Smooth muscle cell of trachea (primary cell): Measurements from ENCODE around the gene EFNB3. TPM values are rescaled to one million over a fixed set of nuclear protein-coding genes. Genes with fewer than 3 reads are reported as not detected.

Experiments
- total RNA-seq: library from RNA; depleted of rRNA; stranded (reverse); fragments of >200 nt; gene quantifications from 2 replicates; pipeline ENCODE4 v1.2.1, GENCODE V29; 2014

EFNB3 gene, protein sequence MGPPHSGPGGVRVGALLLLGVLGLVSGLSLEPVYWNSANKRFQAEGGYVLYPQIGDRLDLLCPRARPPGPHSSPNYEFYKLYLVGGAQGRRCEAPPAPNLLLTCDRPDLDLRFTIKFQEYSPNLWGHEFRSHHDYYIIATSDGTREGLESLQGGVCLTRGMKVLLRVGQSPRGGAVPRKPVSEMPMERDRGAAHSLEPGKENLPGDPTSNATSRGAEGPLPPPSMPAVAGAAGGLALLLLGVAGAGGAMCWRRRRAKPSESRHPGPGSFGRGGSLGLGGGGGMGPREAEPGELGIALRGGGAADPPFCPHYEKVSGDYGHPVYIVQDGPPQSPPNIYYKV
- 0.83 and 1.0 TPM in 2 replicates for total RNA-seq

DNA sequence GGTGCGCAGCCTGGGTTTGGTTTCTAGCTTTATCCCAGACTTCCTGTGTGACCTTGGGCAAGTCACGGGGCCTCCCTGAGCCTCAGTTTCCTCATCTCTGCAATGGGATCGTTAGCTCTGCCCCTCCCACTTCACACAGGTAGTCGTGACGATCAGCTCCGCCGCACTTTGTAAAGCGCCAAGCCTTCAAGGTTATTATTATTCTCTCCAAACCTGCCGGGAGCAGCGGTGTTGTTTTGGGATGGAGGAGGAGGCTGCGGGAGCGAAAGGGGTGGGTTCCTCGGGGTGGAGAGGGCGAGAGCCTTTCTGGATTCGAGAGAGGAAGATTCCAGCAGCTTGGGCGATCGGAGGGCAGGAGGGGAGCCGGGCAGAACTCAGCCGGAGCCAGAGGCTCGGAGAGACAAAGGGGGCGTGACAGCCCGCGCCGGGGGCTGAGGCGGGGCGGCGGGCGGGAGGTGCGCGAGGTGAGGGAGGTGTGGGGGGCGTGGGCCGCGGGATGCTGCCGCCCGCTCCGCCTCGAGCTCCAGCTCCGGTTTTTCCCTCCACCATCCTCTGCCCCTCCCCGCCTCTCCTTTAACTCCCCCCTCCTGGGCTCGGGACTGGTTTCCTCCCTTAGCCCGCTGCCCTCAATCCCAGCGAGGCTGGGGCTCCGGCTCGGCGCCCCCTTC is at the start of gene EFNB3:
Gene EFNB3, plus strand, starts transcription at position 602 of the 668 bp plus-strand sequence. CDS start 397 bp downstream, outside the sequence.

DNA sequence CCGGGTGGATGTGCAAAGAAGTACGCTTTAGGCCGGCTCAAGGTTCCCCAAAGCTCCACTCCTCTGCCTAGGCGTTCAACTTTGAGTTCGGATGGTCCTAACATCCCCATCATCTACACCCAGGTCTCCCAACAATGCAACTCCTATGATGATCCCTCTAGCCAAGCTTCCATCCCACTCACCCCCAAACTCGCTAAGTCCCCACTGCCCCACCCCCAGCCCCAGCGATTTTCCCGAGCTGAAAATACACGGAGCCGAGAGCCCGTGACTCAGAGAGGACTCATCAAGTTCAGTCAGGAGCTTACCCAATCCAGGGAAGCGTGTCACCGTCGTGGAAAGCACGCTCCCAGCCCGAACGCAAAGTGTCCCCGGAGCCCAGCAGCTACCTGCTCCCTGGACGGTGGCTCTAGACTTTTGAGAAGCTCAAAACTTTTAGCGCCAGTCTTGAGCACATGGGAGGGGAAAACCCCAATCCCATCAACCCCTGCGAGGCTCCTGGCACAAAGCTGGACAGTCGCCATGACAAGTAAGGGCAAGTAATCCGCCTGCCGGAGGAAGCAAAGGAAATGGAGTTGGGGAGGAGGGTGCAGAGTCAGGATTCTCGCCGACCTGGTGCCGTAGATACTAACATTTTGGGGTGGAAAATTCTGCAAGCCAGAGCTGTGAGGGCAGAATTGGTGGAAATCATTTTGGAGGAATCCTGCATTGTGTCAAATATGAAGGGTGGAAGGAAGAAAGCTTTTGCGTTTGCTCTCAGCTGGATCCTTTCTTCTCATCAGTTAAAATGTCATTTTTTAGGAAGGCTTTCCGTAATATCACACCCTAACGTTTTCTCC is 17.7 kb upstream of the EFNB3 start, which contains the start of gene TP53:
Gene TP53, minus strand, starts transcription at position 419 of the 836 bp plus-strand sequence. CDS start 10,896 bp downstream, outside the sequence.

DNA sequence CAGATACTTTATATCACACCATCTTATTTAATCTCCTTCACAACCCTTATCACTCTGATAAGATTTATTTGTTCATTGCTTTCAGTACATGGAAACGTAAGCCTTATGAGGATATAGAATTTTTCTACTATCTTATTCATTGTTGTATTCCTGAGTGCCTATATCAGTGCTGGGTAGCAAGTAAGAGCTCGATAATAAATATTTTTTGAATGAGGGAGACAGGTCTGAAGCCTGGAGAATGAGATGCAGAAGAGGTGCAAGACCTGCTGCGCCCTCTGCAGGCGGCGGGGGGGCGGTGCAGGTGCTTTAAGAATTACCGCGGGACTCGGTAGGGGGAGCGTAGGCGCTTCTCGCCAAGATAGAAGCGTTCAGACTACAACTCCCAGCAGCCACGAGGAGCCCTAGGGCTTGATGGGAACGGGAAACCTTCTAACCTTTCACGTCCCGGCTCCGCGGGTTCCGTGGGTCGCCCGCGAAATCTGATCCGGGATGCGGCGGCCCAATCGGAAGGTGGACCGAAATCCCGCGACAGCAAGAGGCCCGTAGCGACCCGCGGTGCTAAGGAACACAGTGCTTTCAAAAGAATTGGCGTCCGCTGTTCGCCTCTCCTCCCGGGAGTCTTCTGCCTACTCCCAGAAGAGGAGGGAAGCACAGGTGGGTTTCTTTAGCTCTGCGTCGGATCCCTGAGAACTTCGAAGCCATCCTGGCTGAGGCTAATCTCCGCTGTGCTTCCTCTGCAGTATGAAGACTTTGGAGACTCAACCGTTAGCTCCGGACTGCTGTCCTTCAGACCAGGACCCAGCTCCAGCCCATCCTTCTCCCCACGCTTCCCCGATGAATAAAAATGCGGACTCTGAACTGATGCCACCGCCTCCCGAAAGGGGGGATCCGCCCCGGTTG is 16.8 kb upstream of the EFNB3 start, which contains the start of gene WRAP53:
Gene WRAP53, plus strand, starts transcription at position 570 of the 900 bp plus-strand sequence. Its CDS starts 172 bp downstream, at position 742.

DNA sequence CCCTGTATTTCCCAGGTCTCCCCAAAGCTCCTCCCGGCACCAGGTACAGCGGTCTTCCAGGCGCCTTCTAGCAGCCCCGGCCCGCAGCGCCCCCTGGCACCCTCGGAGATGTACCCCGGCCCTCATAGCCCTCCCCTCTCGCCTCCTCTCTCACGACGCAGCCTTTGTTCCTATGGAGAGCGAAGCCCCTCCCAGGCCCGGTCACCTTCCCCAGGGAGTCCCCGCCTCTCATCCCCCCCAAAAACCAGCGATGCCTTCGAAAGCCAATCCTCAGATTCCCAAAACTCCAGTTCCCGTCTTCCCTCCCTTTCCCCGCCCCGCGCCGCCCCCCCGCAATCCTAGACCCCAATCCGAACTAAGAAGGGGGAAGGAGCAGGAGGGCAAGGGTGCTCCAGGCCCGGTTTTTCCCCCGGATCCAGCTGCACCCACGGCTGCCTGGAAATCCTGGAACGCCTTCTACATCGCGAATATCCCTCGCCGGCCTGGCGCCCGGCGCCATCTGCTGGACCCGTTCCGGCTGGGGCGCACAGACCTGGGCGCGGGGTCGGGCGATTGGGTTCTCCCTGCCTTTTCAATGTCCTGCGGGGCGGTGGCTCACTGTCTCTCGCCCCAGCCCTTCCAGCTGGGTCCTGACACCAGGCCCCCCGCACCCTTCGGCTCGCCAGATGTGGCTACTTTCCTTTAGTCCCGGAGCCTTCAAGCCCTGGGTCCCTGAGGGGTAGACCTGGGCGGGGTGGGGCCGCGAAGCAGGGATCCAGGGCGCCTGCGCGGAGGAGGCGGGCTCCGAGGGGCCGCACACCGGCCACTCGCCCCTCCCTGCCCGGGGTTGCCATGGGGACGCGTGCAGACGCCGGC is 12.1 kb downstream of the EFNB3 start, which contains the start of gene DNAH2:
Gene DNAH2, plus strand, starts transcription at position 844 of the 855 bp plus-strand sequence. CDS start 1,991 bp downstream, outside the sequence.

Other genes starting within 250 kb of the EFNB3 start
- gene ZBTB4, start 225.6 kb upstream of the EFNB3 start, total RNA-seq: 27.8 and 44.8 TPM in 2 replicates
- gene SLC35G6, start 223.8 kb upstream of the EFNB3 start, total RNA-seq: not detected in 2 replicates
- 104 and 111 TPM in 2 replicates for gene POLR2A, start 220.8 kb upstream of the EFNB3 start, total RNA-seq
- gene TNFSF12, start 156.1 kb upstream of the EFNB3 start, total RNA-seq: 17.0 and 18.4 TPM in 2 replicates
- 2.0 and 2.2 TPM in 2 replicates for gene TNFSF13, start 146.5 kb upstream of the EFNB3 start, total RNA-seq
- gene SENP3, start 143.3 kb upstream of the EFNB3 start, total RNA-seq: 59.2 and 68.1 TPM in 2 replicates
- 30.4 and 79.9 TPM in 2 replicates for gene CD68, start 125.6 kb upstream of the EFNB3 start, total RNA-seq
- 94.1 and 137 TPM in 2 replicates for gene MPDU1, start 121.3 kb upstream of the EFNB3 start, total RNA-seq
- 0.66 and 0.73 TPM in 2 replicates for gene SOX15, start 115.1 kb upstream of the EFNB3 start, total RNA-seq
- 34.9 and 47.3 TPM in 2 replicates for gene FXR2, start 90.3 kb upstream of the EFNB3 start, total RNA-seq
- gene SAT2, start 77.4 kb upstream of the EFNB3 start, total RNA-seq: 43.8 and 45.5 TPM in 2 replicates
- gene SHBG, start 75.1 kb upstream of the EFNB3 start, total RNA-seq: 0.17 and 0.29 TPM in 2 replicates
- 0.17 TPM in 1 of 2 replicates, not detected in the other for gene ATP1B2, start 54.3 kb upstream of the EFNB3 start, total RNA-seq
- 18.3 and 35.4 TPM in 2 replicates for gene TP53, start 17.7 kb upstream of the EFNB3 start, total RNA-seq
- gene WRAP53, start 16.7 kb upstream of the EFNB3 start, total RNA-seq: 3.6 and 6.4 TPM in 2 replicates
- 0.17 and 0.29 TPM in 2 replicates for gene DNAH2, start 12.5 kb downstream of the EFNB3 start, total RNA-seq
- 5.1 and 7.1 TPM in 2 replicates for gene KDM6B, start 129.0 kb downstream of the EFNB3 start, total RNA-seq
- gene TMEM88, start 149.9 kb downstream of the EFNB3 start, total RNA-seq: 0.17 and 0.44 TPM in 2 replicates
- 51.9 and 73.9 TPM in 2 replicates for gene NAA38, start 152.4 kb downstream of the EFNB3 start, total RNA-seq
- gene CYB5D1, start 152.8 kb downstream of the EFNB3 start, total RNA-seq: 9.6 and 10.6 TPM in 2 replicates
- gene CHD3, start 183.6 kb downstream of the EFNB3 start, total RNA-seq: 105 and 192 TPM in 2 replicates
- 2.8 and 4.6 TPM in 2 replicates for gene RNF227, start 211.1 kb downstream of the EFNB3 start, total RNA-seq
- 0.33 and 0.44 TPM in 2 replicates for gene KCNAB3, start 224.7 kb downstream of the EFNB3 start, total RNA-seq
- gene TRAPPC1, start 226.7 kb downstream of the EFNB3 start, total RNA-seq: 80.2 and 90.3 TPM in 2 replicates
- 18.5 and 31.7 TPM in 2 replicates for gene CNTROB, start 227.0 kb downstream of the EFNB3 start, total RNA-seq